Ovary (tissue), 9 donors: ENCODE results near the gene MTA1. TPM values are rescaled to one million over a fixed set of nuclear protein-coding genes. Genes with fewer than 3 reads are reported as not detected.

Experiments used
- DNase-seq, 5 donors: peaks; one replicate each; pipeline ENCODE4 v3.0.0-alpha.2; 2019 to 2020
- H3K27ac ChIP-seq, 2 donors: fragments of 200-600 bp; one replicate each; pipeline versions ENCODE4 v1.5.1 to v1.8.0; 2019 to 2022
- H3K27me3 ChIP-seq: fragments of 200-600 bp; one replicate; pipeline ENCODE4 v1.8.0; 2022
- H3K36me3 ChIP-seq: fragments of 200-600 bp; sonication (generic); one replicate; pipeline ENCODE4 v1.5.1; 2019
- H3K4me1 ChIP-seq: one replicate; pipeline ENCODE4 v1.8.1; 2013; ENCODE audit warnings: mild to moderate bottlenecking, moderate library complexity; ENCODE audit not compliant: insufficient read depth
- H3K4me3 ChIP-seq: fragments of 200-600 bp; sonication (generic); one replicate; pipeline ENCODE4 v1.5.1; 2017
- H3K9me3 ChIP-seq, 2 donors: fragments of 200-600 bp in 1 of 2; sonication (generic) in 1 of 2; one replicate each; pipeline versions ENCODE4 v1.5.1 to v1.8.1; 2013 to 2019; ENCODE audit warnings: mild to moderate bottlenecking in 1 of 2, moderate library complexity in 1 of 2
- CTCF ChIP-seq, 3 donors: fragments of 450-650 bp in 2 of 3; fragments of 200-600 bp in 1 of 3; IDR thresholded peaks; one replicate each; pipeline versions ENCODE4 v1.5.1 to v1.8.0; 2016 to 2022; ENCODE audit warnings: antibody characterized with exemption in 3 of 3, mild to moderate bottlenecking in 1 of 3
- EP300 ChIP-seq: sonication (generic); formaldehyde crosslinking; IDR thresholded peaks from one replicate; pipeline ENCODE4 v1.6.1; 2017; ENCODE audit warnings: antibody characterized with exemption
- POLR2A ChIP-seq: fragments of 450-650 bp; IDR thresholded peaks from one replicate; pipeline ENCODE4 v1.6.1; 2017; ENCODE audit warnings: antibody characterized with exemption, mild to moderate bottlenecking, moderate library complexity
- WGBS, 3 donors: extraction: QIAGEN DNeasy Blood & Tissue Kit in 1 of 3; methylation state at CpG; one replicate each; pipeline versions ENCODE4 v1.1.5 to v1.1.7; 2013 to 2017; 5-methylcytosine and 5-hydroxymethylcytosine counted together
- intact Hi-C, 4 donors: fragments of 100-400 bp; cut with DNase I; formaldehyde crosslinking; loops; one replicate each; pipeline versions ENCODE4 v1.11.0 to v1.15.1; 2022 to 2023
- polyA plus RNA-seq, 2 donors: library from polyadenylated mRNA; stranded (reverse); fragments of 200-250 nt in 1 of 2; fragments of 350-450 nt in 1 of 2; fragmentation: Illumina TruSeq in 1 of 2; extraction: RNeasy Lipid Tissue Mini Kit (QIAGEN cat#74804) in 1 of 2; gene quantifications; one replicate each; pipeline ENCODE4 v1.2.3, GENCODE V29; 2013 to 2014
- total RNA-seq, 7 donors: library from RNA; depleted of rRNA in 2 of 7; stranded (reverse); fragments of >200 nt in 2 of 7; fragmentation: NEBNext Ultra II Directional in 3 of 7; extraction: Animal tissue kit (Norgen Biotek cat#: 25700) in 3 of 7; gene quantifications; one replicate each; pipeline versions ENCODE4 v1.1.0 to v1.2.4, GENCODE V29; 2016 to 2023
- donor health status: DM: no; HTN: no; CAD: no; lungs with moderate emphysema.
- donor health status: DM: no; HTN: no; CAD: no.
- donor health status: Bipolar disorder and iron deficiency.
- donor health status: DM: yes; HTN: yes; CAD: no.
- donor health status: DM: no; HTN: no; CAD: no.
- donor health status: DM: yes; HTN: yes; CAD: no.

The MTA1 gene
- total and polyA plus RNA-seq, 9 donors, result 23.0 to 128 (median 104) TPM

GRCh38 chr14:105500036-105500725, 80.6 kb downstream of the MTA1 start:
- Histone ChIP-seq H3K27ac (no peak overlapping the region), H3K9me3 (no peaks in the 10 kb centered on the region), H3K27me3 (no peaks in the 10 kb centered on the region), H3K4me3 (no peak overlapping the region), H3K4me1 (no peaks in the 10 kb centered on the region), H3K36me3 (no peaks in the 10 kb centered on the region)
- 80 to 85% (median 83%) methylated on average over 17 to 21 of the region's 21 CpGs for WGBS, 3 donors
- TF ChIP-seq CTCF (IDR thresholded peaks at IDR 0.05) (no peak), POLR2A (no peak), EP300 (no peak)
- intact Hi-C loops, result no loop called here
- no peak for DNase-seq

GRCh38 chr14:105500726-105501101, 81.1 kb downstream of the MTA1 start:
- 69 to 72% (median 69%) methylated on average over 10 of the region's 10 CpGs for WGBS, 3 donors
- H3K4me3 ChIP-seq, result no peak overlapping the region
- no peaks in the 10 kb centered on the region for H3K36me3 ChIP-seq
- H3K27me3 ChIP-seq, result no peaks in the 10 kb centered on the region
- H3K9me3 ChIP-seq, result no peaks in the 10 kb centered on the region
- DNase-seq, result no peak
- no peak overlapping the region for H3K27ac ChIP-seq
- H3K4me1 ChIP-seq, result no peaks in the 10 kb centered on the region
- intact Hi-C loops, result no loop called here
- TF ChIP-seq CTCF (IDR thresholded peaks at IDR 0.05) (no peak), EP300 (no peak)

- H3K4me3 ChIP-seq, result no peak overlapping the region
- no peaks in the 10 kb centered on the region for H3K36me3 ChIP-seq
- 80 to 84% (median 83%) methylated on average over 13 of the region's 13 CpGs for WGBS, 3 donors
- intact Hi-C loops, result no loop called here
- TF ChIP-seq EP300 (no peak), CTCF (IDR thresholded peaks at IDR 0.05) (no peak), POLR2A (no peak)
- no peaks in the 10 kb centered on the region for H3K27me3 ChIP-seq
- no peaks in the 10 kb centered on the region for H3K4me1 ChIP-seq
- no peak overlapping the region for H3K27ac ChIP-seq
- no peak for DNase-seq
- H3K9me3 ChIP-seq, result no peaks in the 10 kb centered on the region
Measured at GRCh38 chr14:105501504-105502291, 82.1 kb downstream of the MTA1 start.

GRCh38 chr14:105502446-105503295, 83.0 kb downstream of the MTA1 start:
- Histone ChIP-seq H3K27ac (no peak overlapping the region), H3K4me1 (no peaks in the 10 kb centered on the region), H3K36me3 (no peaks in the 10 kb centered on the region), H3K4me3 (no peak overlapping the region), H3K27me3 (no peaks in the 10 kb centered on the region), H3K9me3 (no peaks in the 10 kb centered on the region)
- DNase-seq, result no peak
- WGBS, 3 donors, result 65 to 79% (median 74%) methylated on average over 18 of the region's 18 CpGs
- intact Hi-C loops, result no loop called here
- TF ChIP-seq EP300 (no peak), CTCF (IDR thresholded peaks at IDR 0.05) (no peak), POLR2A (no peak)
